Hepatic stellate cell (primary cell): ENCODE measurements around the gene SUSD4.
"Not testable (repeated sequence)": the region's sequence is repeated elsewhere in the genome, so short reads cannot be mapped to it uniquely, and the experiment has no call there.

Source experiments
- DNase-seq: peaks from one replicate; pipeline ENCODE4 v3.0.0; 2011; ENCODE audit warnings: low spot score

The SUSD4 gene, protein sequence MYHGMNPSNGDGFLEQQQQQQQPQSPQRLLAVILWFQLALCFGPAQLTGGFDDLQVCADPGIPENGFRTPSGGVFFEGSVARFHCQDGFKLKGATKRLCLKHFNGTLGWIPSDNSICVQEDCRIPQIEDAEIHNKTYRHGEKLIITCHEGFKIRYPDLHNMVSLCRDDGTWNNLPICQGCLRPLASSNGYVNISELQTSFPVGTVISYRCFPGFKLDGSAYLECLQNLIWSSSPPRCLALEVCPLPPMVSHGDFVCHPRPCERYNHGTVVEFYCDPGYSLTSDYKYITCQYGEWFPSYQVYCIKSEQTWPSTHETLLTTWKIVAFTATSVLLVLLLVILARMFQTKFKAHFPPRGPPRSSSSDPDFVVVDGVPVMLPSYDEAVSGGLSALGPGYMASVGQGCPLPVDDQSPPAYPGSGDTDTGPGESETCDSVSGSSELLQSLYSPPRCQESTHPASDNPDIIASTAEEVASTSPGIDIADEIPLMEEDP

DNA sequence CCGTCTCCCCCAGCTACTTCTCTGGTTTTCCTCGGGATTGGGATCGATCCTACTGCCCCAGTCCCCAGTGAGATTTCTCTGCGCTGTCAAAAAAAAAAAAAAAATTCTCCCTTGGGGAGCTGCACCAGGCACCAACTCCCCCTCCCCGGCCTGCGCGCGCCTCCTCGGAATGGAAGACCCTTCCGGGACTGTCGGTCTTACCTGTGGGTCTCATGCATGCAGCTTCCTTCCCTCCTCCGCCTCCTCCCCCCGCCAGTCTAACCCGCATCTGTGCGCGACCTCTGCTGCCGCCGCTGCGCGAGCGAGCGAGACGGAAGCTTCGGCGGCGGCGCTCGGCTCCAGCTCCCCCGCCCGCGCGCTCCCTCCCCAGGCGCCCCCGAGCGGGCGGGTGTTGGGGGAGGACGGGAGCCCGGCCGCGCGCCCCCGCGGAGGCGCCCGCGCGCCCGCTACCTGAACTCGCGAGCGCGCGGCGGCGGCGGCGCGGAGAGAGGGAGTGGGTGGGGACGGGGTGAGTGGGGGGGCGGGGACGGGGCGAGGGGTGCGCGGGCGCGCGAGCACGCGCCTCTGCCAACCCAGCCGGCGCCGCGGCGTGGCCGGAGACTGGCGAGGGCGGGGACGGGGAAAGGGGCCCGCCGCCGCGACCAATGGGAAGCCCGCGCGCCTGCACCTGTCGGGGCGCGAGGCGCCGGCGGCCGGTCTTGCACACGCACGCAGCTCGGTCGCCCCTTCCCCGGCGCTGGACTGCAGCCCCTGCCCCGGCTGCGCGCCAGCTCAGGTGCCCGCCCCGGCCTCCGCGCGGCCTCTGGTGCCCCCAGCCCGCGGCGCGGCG lies at the start of gene SUSD4:
Gene SUSD4, minus strand, starts transcription at position 321 of the 829 bp plus-strand sequence. CDS start 751 bp downstream, outside the sequence.
- DNase-seq = no peak

DNA sequence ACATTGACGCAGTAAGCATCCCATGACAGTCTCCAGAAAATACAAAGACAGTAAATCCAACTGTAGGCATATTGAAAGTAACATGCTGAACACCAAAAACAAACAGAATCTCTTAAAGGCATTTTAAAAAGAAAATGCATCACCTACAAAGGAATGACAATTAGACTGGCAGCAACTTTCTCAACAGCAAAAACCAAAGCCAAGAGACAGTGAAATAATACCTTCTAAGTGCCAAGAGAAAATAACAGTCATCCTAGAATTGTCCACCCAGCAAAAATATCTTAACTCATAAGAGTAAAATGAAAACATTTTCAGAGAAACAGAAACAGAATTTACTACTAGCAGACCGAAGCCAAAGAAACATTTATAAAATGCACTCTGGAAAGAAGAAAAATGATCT lies 49.2 kb upstream of the SUSD4 start:
- no peak for DNase-seq

DNA sequence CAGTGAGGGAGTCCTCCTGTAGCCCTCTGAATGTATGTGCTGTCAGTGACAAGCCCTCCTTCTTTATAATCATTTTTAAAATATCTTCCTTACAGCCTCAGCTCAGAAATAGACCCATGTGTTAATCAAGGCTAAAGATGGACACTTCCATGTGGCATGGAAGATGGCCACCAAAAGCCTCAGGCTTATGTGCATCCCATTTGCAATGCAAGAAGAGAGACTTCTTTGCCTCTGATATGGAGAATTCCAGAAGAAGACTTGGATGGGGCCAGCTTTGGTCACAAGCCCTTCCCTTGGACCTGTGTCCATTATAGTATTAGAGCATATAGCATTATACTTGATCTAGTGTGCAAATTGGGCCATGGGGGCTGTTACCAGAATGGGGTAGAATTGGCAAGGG lies 47.7 kb upstream of the SUSD4 start:
- DNase-seq = no peak

DNA sequence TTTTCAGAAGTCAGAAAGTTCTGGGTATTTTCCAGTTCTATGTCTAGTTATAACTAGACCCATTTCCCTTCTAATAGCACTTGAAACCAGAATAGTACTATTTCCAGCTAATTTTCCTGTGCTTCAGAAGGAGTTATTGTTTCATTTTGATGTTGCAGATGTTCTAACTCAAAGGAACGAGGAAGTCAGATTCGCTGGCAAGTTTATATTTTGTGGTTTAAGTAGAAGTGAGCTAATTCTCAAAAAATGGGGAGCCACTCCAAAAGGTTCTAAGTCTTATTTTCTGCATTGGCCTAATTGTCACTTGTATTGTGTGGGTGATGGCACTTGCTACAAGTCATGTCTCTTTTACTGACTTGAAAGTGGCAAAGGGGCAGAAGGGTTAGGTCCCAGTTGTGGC lies 47.3 kb upstream of the SUSD4 start:
- DNase-seq = peak; percentile 30

DNA sequence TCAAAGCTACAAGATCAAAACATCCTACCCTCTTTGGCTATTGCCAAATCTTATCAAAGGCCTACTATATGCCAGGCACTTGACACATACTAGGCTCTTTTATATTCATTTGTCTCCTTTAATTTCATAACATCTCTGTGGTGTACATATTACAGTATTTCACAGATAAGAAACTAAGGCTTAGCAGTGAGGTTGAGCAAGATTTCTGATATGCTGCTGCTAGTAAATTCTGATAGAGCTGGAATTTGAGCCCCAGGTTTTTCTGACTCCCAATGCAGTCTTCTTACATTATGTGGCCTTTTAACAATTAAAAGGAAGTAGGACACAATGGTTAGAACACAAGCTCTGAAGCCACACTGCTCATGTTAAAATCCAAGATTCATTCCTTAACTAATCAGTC lies 46.1 kb upstream of the SUSD4 start:
- DNase-seq = no peak

DNA sequence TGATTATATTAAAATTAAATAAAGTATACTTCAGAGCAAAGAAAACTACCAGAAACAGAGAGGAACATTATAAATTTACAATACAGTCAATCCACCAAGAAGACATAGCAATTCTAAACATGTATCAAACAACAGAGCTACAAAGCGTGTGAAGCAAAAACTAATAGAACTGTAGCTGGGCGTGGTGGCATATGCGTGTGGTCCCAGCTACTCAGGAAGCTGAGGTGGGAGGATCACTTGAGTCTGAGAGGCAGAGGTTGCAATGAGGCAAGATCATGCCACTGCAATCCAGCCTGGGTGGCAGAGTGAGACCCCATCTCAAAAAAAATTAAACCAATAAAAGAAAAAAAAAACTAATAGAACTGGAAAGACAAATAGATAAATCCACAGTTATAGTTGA lies 41.5 kb upstream of the SUSD4 start:
- no peak for DNase-seq

DNA sequence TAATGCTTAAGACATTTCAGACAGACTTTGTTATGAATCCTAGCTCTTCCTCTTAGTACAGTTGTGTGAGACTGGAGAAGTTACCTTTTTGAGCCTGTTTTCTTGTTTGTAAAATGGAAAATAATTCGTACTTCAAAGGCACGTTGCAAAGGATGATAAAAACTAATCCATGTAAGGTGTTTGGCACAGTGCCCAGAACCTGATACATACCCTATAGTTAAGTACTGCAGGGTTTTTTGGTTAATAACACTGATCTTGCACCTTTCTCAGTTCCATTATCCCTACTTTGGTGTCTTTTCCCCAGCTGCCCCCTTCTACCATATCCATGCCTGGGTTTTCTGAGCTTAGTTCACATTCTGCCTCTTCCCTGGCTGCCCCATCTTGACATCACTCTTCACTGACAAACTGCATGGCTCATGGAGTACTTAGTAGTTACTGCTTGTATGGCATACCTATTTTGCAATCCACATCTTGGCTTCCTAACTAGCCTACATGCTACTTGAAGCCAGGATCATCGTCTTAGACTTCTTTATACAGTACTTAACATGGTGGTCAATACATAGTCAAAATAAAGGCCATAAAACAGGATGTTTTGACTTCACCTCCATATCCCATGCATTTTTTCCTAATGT lies 39.3 kb upstream of the SUSD4 start:
- no peak for DNase-seq

DNA sequence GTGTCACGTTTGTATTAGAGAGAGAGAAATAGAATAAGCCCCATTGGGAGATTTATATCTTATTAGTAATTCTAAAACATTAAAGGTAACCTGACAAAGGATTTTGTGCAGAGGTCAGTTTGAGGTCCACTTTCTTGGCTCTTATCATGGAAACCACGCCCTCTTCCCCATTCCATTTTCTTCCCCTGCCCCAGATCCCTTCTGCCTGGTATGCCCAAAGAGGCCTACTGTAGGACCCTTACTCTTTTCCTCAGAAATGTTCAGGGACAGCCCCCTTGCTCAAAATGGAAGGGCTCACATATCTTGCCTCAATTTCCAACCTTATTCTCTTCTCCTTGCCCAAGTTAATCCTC lies 38.8 kb upstream of the SUSD4 start:
- DNase-seq = no peak

DNA sequence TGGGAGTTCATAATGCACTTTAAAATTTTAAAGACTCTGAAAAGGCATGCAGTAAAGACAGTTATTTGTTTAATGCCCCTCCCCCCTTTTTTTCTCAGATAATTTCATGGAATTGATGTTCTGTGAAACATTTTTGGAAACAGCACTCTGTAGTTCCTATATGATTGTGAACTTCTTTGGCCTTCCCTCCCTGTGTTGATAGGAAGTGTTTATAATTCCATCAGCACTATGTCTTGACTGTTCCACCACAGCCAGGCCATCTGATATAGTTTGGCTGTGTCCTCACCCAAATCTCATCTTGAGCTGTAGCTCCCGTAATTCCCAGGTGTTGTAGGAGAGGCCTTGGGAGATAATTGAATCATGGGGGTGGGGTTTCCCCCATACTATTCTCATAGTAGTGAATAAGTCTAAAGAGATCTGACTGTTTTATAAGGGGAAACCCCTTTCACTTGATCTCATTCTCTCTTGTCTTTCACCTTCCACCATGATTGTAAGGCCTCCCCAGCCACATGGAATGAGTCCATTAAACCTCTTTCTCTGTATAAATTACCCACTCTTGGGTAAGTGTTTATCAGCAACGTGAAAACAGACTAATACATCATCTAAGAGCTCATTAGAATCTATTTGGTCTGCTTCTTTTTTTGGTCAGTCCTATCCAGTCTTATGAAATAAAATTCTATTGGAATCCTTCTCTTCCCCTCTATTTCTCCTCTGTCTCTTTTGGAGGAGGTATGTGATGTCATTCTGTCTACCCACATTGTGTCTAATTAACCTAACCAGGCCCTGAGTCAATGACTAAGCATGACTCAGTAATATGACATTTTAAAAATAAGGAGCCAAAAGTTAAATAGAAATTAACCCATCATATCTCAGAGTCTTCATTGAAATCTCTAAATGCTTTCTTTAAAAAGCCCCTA lies 38.2 kb upstream of the SUSD4 start:
- DNase-seq = peak; percentile 63

DNA sequence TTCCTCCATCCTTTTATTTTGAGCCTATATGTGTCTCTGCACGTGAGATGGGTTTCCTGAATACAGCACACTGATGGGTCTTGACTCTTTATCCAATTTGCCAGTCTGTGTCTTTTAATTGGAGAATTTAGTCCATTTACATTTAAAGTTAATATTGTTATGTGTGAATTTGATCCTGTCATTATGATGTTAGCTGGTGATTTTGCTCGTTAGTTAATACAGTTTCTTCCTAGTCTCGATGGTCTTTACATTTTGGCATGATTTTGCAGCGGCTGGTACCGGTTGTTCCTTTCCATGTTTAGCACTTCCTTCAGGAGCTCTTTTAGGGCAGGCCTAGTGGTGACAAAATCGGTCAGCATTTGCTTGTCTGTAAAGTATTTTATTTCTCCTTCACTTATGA lies 35.4 kb upstream of the SUSD4 start:
- not testable (repeated sequence) for DNase-seq

DNA sequence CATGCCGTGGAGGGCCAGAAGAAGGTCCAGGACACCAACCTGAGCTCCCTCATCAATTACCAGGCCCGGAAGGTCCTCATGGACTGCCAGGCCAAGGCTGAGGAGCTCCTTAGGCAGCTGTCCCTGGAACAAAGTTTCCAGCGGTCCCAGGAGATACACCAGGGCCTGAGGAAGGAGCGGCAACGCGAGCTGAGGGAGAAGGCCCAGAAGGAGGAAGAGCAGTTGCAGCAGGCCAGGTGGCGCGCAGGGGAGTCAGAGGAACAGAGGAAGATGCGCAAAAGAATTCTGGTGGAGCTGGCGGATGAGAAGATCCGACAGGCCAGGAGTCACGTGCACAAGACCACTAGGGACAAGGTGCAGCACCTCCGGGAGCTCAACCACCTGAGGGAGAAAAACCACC lies 30.7 kb upstream of the SUSD4 start:
- no peak for DNase-seq

DNA sequence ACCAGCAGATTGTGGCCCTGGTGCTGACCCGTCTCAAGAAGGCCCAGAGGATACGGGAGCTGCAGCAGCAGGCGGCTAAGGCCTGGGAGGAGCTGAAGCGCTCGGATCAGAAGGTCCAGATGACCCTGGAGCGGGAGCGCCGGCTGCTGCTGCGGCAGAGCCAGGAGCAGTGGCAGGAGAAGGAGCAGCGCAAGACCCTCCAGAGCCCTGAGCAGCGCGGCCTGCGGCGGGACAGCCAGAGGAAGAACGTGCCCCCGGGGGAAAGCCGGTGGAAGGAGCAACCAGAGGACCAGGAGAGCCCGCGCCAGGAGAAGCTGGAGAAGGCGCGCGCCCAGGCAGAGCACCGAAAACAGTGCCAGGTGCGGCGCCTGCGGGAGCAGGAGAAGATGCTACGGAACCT lies 30.3 kb upstream of the SUSD4 start:
- no peak for DNase-seq

DNA sequence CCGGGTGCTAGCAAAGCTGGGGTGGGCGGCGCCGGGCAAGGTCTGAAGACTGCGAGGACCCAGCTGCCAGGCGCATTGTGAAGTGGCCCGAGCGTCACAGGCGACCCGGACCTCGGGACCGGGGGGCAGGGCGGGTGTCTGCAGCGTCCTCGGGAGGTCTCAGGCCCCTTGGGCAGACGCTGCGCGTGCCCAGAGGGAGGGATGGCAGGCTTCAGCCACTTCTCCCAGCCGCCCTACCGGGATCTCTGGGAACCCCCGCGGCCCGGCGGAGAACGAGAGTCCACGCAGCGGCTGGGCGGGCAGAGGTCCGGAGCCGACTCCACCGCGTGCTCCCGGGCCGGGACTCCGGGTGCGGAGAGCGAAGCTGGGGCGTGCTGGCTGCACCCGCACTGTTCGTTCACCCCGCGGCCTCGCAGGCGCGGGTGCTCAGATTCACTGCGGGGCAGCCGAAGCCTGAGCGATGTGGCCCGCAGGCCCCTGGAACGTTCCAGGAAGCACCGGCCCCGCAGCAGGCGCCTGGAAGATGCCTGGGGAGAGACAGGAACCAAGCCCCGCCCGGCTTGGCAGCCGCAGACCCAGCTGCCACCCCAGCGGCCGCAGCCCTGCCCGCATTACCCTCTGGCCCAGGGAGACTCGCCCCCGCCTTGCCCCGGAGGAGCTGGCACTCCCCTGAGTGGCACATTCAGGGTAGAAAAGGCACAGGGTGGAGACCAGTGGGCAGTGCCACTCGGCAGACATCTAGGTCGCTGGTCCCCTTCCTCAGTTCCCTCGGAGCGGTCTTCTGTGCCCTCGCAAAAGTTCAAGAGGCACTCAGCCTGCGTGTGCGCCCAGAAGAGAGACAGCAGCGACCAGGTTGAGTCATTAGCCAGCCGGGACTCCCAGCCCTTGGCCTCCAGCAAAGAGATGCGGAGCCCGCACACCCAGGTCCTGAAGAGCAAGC lies 29.6 kb upstream of the SUSD4 start, which contains the start of gene CCDC185:
Gene CCDC185, plus strand, starts transcription at position 141 of the 940 bp plus-strand sequence. Its CDS starts 61 bp downstream, at position 202.
- DNase-seq = no peak

DNA sequence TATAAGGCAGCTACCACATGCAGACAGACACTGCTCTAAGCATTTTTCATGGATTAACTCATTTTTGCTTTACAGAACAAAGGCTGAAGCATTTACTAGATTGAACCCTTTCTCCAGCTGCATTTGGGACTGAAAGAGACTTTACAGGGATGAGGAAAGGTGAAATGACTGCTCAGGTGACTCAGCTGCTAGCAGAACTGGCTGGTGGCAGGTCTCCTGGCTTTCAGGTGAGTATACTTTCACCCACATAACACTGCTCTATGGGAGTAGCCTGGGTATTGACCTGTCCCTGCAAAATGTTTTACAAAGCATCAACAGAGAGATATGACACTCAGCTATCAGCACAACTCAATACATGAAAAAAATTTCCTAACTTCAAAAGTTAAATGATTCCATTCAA lies 26.6 kb upstream of the SUSD4 start:
- DNase-seq = no peak

DNA sequence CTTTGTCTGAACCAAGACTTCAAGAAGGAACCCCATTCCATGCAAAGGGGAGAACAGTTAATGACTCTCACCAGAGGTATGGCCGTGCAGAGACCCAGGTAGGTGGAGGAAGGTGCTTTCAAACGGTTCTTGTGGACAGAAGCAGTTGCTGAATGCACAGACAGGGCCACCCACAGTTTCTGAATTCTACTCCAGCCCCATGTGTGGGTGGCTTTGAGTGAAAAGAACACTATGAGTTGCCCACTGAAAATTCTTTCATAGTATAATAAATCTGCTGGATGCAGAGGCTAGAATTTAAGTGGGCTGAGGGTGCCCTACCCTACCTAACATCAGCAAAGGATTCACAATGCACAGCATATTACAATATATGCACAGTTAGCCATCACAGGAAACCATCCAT lies 22.0 kb upstream of the SUSD4 start:
- no peak for DNase-seq

DNA sequence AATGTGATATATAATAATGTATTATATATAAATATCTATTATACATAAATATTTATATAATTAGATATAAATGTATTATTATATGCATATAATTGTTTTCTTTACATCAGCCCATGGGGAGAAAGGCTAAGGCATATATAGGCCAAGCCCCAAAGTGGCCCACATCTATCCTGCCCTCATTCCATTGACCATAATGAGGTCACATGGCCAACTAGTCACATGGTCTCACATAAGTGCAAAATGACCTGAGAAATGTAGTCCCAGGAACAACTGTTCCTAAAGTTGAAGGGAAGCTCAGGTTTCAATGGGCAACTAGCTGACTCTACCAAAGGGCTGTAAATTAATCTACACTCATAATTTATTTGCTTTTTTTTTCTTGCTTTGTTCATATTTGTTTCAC lies 14.8 kb upstream of the SUSD4 start:
- DNase-seq = no peak

DNA sequence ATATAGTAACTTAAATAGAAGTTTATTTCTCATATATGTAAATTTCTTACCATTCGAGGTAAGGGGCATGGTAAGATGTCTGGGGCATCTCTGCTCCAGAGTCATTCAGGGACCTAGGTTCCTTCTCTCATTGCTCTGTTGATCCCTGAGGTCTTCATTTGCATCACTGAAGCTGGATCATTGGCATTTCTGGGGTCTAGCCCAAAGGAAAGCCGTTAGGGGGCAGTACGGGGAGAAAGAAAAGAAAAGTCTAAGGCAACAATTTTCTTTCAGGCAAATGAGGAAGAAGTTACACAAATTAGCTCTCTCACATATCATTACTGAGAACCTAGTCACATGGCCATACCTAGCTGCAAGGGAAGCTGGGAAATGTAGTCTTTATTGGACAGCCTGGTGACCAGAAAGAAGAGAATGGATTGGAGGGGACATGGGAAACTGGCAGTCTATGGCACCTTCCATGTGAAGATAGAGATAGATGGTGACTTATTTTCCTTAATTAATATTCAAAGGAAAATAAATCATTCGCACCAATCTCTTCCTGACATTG lies 10.2 kb upstream of the SUSD4 start:
- DNase-seq = no peak

DNA sequence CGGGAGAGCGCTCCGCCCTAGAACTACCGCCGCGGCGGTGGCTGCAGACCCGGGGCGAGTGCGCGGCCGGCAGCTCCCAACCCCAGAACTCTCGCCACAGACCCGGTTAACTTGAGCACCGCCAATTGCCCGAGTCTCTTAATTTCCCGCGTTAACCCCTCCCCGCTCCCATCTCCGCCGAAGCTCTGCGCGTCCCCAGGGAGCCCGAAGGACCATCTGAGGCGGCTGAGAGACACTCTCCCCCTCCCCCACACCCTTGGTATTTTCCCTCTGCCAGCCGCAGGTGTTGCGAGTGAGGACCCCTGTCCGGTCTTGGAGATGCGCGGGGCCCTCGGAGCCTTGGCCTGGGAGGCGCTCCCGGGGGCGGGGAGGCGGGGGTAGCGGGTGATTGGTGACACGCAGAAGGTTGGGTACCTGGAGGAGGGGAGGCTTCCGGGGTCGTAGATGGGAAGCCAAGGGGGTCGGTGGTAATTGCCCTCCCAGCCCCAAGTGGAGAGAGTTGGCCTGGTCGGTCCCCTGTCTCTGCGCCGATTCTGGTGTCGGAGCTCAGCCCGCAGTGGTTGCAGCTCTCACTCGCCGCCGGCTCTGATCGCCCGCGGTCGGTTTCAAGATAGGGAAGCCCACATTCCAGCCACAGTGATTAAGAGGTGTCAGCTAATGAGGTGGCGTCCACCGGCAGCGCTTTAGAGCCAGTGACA lies 858 bp upstream of the SUSD4 start:
- DNase-seq = no peak

DNA sequence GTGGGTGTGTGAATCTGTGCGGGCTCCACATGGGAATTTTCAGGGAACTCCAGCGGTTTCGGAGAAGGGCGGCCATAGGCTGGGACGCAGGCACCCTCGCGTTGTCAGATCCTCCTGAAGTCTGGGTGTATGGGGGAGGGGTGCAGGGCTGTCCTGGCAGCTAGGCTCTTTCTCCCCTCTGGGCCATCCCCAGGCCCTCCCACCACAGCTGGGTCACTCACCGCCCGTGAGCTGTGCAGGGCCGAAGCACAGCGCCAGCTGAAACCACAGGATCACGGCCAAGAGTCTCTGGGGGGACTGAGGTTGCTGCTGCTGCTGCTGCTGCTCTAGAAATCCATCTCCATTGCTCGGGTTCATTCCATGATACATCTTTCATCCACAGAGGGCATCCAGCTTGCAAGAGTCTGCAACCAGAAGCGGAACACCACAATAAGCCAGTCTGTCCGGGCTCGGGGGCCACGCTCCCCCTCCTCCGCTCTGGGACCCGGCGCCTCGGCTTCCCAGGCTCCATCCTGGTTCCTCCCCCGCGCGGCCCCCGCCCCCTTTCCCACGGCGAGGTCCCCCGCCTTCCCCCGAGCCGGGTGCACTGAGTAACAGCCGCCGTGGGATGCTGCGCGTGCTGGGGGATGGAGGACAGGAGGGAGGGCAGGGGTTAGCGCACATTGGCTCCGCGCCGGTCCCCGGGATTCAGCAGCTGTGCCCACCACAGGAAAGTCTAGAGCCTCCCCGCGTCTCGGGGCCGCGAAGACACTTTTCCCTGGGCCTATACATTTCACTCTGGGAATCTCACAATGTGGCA lies 720 bp downstream of the SUSD4 start:
- peak; percentile 17 for DNase-seq
